Cardiac fibroblast (primary cell): ENCODE measurements around the gene TIGD1.

Experiments
- DNase-seq, 2 donors: peaks; one replicate each; pipeline versions ENCODE4 v3.0.0 to v3.0.0-alpha.2; 2010; ENCODE audit warnings: low read depth in 2 of 2
- H3K4me3 ChIP-seq, 2 donors: replicated peaks in 1 of 2; 1 replicate in 1 of 2; 2 replicates in 1 of 2; pipeline ENCODE4 v1.5.1; 2011; ENCODE audit warnings: low read depth in 2 of 2, low read length in 2 of 2, mild to moderate bottlenecking in 2 of 2, moderate library complexity in 1 of 2
- CTCF ChIP-seq: IDR thresholded peaks from one replicate; pipeline ENCODE4 v1.5.1; 2011; ENCODE audit warnings: low read depth, mild to moderate bottlenecking, low read length, inconsistent platforms

Gene TIGD1

GRCh38 chr2:232502911-232503808 is 47.2 kb downstream of the TIGD1 start:
- H3K4me3 ChIP-seq, result peak overlapping the region in 1 of 2 donors; percentile 8
- DNase-seq, result peak; percentile 16 to 47
- TF ChIP-seq CTCF, result no peak

- DNase-seq, result no peak
- no peak overlapping the region for H3K4me3 ChIP-seq
- no peak for TF ChIP-seq CTCF
These were observed 47.8 kb downstream of the TIGD1 start for GRCh38 chr2:232502511-232502910.

- no peak for TF ChIP-seq CTCF
- DNase-seq, result no peak
- no peak overlapping the region for H3K4me3 ChIP-seq
These were observed 48.5 kb downstream of the TIGD1 start for GRCh38 chr2:232501794-232502390.

DNA sequence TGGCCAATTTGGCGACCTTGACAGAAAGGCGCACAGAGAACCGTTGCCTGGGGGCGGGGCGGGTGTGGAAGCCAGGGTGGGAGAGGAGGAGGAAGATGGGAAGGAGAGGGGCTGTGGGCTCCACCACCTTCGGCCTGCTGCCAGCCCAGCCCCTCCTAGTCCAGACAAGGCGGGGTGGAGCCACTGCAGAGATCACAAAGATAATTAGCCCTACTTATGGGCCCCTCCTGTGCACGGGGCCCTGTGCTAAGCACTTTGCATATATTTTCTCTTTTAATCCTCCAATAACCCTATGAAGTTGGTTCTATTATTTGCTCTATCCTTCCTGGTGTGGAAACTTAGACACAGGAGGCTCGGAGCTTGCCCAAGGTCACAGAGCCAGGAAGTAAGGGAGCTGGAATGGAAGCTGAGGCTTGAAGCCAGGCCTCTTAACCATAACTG is 49.0 kb downstream of the TIGD1 start:
- no peak for TF ChIP-seq CTCF
- no peak overlapping the region for H3K4me3 ChIP-seq
- no peak for DNase-seq

- H3K4me3 ChIP-seq, result no peak overlapping the region
- no peak for TF ChIP-seq CTCF
- no peak for DNase-seq
These were observed 51.9 kb downstream of the TIGD1 start for GRCh38 chr2:232498452-232498851.
